Activated naive CD8-positive, alpha-beta T cell treated with anti-CD3 and anti-CD28 coated beads, Interleukin-2, amount 50 U/mL, for 16 hours (primary cell): ENCODE results near the gene GABRR2.

ENCODE experiments used
- DNase-seq: peaks from one replicate; pipeline ENCODE4 v3.0.0-alpha.2; 2020; ENCODE audit warnings: low read depth, low spot score

The GABRR2 gene

GRCh38 chr6:89212472-89212871, 102.6 kb downstream of the GABRR2 start:
- no peak for DNase-seq

- no peak for DNase-seq
These were observed 105.6 kb downstream of the GABRR2 start for GRCh38 chr6:89209457-89209856.

GRCh38 chr6:89208551-89208950, 106.5 kb downstream of the GABRR2 start:
- DNase-seq = no peak
